NCI-H82 (cell line): ENCODE data around the gene C1QL4.
"Not testable (repeated sequence)": the region's sequence is repeated elsewhere in the genome, so short reads cannot be mapped to it uniquely, and the experiment has no call there.

Experiments used
- DNase-seq: peaks from one replicate; lab custom pipeline; 2025; lab: John Stamatoyannopoulos, UW

The C1QL4 gene

DNA sequence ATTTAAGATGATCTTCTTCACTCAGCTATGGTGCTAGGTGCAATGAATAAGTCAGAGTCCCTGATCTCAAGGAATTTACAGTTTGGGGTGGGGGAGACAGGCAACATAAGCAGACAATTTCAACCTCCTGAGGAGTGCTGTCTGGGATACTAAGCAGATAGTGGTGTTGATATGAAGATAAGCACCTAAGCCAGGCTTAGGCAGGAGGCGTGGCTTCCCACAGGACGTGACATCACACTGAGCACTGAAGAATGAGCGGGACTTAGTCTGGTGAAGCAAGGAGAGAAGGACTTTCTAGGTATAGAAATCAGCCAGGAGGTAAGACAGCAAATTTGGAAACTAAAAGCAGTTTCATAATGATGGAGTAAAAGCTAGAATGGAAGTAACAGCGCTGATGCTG, 35.2 kb downstream of the C1QL4 start:
- DNase-seq, result peak; percentile 66

GRCh38 chr12:49298160-49298559, 38.8 kb downstream of the C1QL4 start:
- DNase-seq, result no peak

GRCh38 chr12:49297695-49298060, 39.3 kb downstream of the C1QL4 start:
- no peak for DNase-seq

DNA sequence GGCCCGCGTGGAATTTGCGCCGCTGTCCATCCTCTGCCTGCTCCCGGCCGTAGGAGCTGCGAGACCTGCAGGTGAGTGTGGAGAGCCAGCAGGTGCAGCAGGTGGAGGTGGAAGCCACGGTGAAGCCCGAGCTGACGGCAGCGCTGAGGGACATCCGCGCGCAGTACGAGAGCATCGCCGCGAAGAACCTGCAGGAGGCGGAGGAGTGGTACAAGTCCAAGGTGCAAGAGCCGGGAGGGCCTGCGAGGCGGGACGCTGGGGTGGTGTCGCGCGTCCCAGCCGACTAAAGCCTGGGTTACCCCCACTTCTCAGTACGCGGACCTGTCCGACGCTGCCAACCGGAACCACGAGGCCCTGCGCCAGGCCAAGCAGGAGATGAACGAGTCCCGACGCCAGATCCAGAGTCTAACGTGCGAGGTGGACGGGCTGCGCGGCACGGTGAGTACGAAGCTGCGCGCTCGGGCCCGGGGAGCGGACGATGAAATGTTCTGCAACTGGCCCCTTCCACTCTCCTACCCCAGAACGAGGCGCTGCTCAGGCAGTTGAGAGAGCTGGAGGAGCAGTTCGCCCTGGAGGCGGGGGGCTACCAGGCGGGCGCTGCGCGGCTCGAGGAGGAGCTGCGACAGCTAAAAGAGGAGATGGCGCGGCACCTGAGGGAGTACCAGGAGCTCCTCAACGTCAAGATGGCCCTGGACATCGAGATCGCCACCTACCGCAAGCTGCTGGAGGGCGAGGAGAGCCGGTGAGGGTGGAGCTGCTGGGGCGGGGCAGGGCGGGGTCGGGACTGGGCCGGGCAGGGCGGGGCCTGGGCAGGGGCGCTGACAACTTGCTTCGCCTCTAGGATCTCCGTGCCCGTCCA, 39.9 kb downstream of the C1QL4 start:
- DNase-seq, result peak; percentile 79

GRCh38 chr12:49296034-49296835, 40.8 kb downstream of the C1QL4 start:
- DNase-seq, result peak; percentile 81

DNA sequence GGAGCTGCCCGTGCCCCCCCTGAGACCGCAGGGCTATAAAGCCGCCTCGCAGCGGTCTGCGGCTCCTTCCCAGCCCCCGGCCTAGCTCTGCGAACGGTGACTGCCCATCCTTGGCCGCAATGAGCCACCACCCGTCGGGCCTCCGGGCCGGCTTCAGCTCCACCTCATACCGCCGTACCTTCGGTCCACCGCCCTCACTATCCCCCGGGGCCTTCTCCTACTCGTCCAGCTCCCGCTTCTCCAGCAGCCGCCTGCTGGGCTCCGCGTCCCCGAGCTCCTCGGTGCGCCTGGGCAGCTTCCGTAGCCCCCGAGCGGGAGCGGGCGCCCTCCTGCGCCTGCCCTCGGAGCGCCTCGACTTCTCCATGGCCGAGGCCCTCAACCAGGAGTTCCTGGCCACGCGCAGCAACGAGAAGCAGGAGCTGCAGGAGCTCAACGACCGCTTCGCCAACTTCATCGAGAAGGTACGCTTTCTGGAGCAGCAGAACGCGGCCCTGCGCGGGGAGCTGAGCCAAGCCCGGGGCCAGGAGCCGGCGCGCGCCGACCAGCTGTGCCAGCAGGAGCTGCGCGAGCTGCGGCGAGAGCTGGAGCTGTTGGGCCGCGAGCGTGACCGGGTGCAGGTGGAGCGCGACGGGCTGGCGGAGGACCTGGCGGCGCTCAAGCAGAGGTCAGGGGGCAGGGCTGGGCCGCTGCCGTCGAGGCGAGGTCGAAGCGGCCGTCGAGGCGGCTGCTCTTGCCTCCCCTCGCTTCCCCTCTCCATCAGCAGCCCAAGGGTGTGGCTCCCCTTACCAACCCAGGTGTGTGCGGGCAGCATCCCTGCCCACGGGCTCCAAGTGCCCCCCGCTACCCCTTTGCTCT, 41.7 kb downstream of the C1QL4 start, which contains the start of gene PRPH:
Gene PRPH, plus strand, starts transcription at position 66 of the 855 bp plus-strand sequence. Its CDS starts 54 bp downstream, at position 120.
- no peak for DNase-seq

DNA sequence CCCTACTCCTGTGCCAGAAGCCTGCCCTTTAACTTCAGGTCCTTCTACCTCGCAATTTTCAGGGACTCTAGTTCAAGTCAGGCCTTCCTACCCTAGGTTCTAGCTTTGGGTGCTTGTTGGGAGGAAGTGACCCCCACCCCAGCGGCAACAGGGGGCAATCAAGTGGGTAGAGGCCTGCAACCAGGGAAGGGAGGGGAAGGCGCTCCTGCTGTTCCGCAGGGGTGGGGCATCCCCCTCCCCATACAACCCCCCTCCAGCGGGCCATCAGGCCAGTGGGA, 42.2 kb downstream of the C1QL4 start:
- peak; percentile 67 for DNase-seq

DNA sequence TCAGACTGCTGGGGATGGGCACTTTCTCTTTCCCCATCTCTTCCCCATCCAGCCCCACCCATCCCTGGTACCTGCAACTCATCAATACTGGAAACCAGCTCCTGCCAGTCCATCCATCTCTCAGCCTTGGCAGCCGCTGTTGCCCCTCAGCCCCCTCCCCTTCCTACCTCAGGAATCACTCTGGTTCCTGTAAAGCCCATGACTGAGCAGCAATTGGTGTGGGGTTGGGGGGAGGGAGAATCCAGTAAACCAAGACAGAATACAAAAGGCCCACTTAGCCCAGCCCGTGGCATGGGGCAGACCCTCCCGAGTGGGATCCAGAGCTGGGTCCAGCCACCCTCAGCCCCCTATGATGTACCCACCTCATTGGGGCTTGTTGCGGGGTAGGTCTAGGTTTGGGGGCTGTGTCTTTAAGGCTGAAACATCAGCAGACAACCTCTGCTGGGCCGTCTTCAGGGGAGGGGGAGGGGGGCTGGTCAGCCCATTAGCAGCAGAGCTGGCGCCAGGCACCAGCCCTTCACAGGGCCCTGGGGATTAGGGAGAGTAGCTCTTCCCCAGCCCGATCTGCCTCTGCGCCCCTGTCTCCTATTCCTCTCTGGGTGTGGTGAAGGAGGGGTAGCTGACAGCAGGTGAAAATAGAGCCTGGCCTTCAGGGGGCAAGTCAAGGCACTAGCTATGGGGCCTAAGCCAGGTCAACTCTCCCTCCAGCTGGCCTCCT, 42.7 kb downstream of the C1QL4 start:
- DNase-seq, result peak; percentile 95

DNA sequence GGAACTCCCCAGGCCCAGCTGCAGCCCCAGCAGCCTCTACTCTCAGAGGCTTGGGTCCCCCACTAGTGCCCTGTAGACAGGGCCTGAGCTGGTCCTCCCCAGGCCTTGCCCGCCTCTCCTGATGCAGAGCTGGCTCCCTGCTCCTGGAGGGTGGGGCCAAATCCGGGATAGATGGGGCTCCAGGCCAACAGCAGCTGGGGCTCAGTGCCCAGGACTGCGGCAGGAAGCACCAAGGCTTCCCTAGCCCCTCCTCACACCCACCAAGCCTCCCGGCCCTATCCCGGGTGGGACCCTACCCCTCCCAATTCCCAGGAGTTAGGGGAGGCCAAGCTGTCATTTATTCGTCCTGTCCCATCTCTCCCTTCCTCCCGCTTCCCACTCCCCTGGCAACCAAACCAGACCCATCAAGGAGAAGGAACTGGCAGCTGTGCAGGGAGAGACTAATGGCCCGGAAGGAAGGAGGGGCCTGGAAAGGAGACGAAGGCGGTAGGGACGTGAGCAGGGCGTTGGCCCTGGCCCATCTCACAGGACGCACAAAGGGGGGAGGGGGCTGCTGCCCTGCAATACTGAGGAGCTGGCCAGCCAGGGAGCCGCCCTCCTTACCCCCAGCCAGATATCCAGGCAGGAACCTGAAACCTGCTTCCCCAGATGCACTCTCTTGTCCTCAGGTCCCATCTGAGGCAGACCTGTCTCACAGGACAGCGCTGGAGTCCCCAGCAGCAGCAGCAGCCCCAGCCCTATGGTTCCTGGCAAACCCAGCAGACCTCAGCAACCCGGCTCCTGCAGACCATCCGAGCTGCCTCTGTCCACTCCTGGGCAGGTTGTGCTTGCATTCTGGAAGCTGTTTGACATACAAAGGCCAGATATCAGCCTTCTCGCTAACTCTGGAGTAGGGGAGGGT, 43.7 kb downstream of the C1QL4 start:
- DNase-seq, result peak; percentile 79

DNA sequence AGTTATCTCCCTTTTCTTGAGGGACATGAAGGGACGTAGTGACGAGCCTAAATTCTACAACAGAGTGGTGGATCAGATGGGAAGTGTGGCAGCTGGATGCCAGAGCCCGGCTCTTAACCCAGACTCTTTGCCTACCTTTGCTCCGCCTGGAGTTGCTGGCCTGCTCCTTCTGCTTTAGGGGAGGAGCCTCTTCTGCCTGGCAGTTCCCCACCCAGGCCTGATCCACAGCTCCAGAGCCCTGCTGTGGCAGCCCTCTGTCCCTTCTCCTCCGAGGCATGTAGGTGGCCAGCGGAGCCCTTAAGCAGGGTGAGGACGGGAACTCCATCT, 44.3 kb downstream of the C1QL4 start:
- DNase-seq, result peak; percentile 70

GRCh38 chr12:49288922-49289555, 47.9 kb downstream of the C1QL4 start:
- no peak for DNase-seq

- DNase-seq, result peak; percentile 75
Observed at GRCh38 chr12:49288412-49288853, 48.6 kb downstream of the C1QL4 start.

- DNase-seq, result no peak
Observed at GRCh38 chr12:49287876-49288275, 49.1 kb downstream of the C1QL4 start.

DNA sequence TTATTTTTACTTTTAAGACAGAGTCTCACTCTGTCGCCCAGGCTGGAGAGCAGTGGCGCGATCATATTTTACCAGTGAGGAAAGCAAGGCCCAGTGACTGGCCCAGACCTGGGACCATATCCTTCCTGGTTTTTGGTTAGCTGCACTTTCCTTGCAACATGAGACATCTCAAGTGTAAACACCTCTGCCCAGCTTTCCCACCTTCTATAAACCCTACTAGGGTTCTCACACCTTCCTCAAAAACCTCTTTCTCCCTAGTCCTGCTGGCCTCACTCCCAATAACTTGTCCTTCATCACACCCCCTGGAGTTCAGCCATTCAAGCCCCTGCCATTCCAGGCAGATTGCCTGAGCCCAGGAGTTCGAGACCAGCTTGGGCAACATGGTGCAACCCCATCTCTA, 52.3 kb downstream of the C1QL4 start:
- DNase-seq, result no peak

GRCh38 chr12:49283541-49284429, 53.2 kb downstream of the C1QL4 start:
- DNase-seq, result peak; percentile 82

- DNase-seq, result not testable (repeated sequence)
Observed at GRCh38 chr12:49282740-49283375, 54.1 kb downstream of the C1QL4 start.
